HG03025 (cell line): Measurements from ENCODE around the gene UMODL1.

Experiments
- ATAC-seq: cut with Tn5 transposase; IDR thresholded peaks from one replicate; pipeline ENCODE4 v1.9.1; 2021; ENCODE audit warnings: mild to moderate bottlenecking, moderate library complexity; ENCODE audit not compliant: unreplicated experiment, low FRiP score

The UMODL1 gene

DNA sequence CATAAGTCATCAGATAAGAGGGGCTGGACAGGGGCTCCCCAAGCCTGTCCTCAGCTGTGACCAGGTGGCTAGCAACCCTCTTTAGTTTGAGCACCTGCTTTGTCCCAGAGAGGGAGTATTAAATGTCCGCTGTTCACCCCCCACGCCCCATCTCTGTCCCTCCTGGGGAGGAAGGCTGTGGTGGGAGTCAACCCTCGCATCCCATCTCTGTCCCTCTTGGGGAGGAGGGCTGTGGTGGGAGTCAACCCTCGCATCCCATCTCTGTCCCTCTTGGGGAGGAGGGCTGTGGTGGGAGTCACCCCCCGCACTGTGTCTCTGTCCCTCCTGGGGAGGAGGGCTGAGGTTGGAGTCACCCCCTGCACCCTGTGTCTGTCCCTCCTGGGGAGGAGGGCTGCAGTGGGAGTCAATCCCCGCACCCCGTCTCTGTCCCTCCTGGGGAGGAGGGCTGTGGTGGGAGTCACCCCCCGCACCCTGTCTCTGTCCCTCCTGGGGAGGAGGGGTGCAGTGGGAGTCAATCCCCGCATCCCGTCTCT is 75.2 kb downstream of the UMODL1 start:
- no peak for ATAC-seq

DNA sequence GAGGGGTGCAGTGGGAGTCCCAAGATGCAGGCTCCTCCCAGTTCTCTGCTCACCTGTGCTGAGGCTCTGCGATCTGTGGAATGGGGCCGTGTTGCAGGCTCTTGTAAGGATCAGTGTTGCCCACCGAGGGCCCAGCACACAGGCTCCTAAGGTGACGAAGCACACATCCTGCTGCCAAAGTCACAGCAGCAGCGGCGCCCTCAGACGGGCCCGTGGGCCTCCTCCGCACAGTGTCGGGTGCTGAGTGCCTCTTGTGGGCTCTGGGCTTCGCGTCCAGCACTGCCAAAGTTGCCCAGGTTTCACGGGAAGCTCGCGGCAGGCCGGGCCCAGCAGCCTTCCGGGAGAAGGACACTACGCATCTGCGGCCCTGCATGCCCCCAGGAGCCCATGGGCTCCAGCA is 75.7 kb downstream of the UMODL1 start:
- no peak for ATAC-seq

DNA sequence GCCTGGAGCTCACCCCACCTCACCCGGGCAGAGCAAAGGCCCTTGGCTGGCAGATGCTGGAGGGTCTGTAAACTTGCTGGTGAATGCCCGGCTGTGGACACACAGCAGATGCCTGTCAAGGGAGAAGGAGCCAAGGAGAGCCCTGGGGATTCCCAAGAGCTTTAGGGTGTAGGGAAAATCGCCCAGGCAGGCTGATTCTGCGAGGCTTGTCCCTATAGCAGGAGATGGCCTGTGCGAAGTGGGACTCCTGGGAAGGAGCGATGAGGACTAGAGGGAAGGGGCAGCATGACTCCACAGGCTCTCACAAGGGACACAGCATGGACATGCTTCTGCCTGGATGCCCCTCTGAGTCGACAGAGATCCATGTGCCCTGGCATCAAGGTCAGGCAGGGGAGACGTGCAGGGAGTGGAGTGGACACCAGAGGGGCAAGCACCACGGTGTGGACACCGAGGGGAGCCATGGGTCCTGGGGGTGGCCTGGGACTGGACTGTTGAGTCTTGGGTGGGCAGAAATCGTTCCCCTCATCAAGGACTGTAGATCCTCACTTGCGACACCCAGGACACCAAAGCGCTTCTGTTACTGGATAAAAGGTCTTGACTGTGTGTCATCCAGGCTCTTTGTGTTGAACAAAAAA is 76.4 kb downstream of the UMODL1 start:
- ATAC-seq: no peak

DNA sequence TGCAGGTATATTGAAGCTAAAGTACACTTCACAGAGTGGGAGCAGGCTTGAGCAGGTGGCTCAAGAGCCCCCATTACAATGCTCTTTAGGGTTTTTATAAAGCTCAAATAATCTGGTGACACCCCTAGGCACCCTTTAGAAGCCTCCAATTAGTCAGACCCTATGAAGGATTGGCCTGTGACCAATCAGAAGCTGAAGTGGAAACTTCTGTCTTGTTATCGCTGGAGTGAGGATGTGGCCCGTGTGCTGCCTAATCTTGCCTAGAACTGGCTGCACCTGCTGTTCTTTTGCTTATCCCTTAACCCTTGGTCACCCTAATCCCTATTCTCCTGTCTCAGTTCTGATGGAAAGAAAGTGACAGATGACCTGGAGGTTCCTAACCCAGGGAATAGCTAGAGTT is 77.0 kb downstream of the UMODL1 start:
- ATAC-seq: no peak

DNA sequence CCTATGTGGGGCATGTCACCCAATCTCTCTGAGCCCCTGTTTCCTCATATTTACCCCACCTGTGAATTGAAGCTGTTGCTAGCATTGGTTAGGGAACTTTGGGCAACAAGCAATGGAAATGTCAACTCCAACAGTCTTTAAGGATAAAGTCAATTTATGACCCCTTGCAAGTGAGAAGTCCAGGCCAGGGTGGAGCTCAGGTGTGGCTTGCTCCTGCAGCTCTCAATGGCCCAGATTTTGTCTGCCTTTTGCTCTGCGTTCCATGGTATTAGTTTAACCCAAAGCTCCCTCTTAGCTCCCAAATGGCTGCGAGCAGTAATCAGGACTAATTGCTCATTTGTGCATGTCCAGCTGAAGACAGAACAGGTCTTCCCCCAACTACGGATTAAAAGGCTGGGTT is 77.5 kb downstream of the UMODL1 start:
- no peak for ATAC-seq

DNA sequence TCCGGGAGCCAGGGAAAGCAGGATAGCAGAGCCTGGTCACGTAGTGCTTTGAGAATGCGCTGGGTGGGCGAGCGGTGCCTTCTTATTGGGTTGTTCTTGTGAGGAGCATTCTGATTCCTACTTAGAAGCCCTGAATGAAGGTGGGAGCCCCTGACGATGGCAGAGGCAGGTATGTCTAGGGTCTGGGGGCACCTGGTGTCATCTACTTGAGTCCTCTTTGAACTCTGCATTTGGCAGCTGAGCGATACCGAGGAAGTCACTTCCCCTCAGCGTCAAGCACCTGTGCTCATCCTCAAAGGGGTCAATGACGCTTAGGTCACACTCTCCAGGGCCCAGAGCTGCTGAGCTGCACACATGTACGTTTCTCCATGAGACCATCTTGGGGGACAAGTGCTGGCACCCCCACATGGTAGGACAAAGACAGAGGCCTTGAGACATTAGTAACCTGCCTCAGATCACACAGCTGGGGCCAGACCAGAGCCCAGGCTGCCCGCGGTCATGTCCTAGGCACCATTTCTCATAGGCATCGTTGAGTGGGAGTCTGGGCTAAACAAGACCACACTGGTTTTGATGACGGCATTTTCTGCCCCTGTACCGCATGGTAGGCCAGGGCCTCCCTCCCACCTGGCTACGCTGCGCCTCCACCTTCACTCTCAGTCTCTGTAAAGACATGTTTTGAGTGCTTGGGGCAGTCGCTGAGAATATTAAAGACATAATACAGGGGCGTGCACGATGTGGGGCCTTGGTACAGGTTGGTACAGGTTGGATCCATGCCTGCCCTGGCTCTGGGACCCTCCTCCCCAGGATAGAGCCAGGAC is 78.7 kb downstream of the UMODL1 start:
- ATAC-seq: no peak

DNA sequence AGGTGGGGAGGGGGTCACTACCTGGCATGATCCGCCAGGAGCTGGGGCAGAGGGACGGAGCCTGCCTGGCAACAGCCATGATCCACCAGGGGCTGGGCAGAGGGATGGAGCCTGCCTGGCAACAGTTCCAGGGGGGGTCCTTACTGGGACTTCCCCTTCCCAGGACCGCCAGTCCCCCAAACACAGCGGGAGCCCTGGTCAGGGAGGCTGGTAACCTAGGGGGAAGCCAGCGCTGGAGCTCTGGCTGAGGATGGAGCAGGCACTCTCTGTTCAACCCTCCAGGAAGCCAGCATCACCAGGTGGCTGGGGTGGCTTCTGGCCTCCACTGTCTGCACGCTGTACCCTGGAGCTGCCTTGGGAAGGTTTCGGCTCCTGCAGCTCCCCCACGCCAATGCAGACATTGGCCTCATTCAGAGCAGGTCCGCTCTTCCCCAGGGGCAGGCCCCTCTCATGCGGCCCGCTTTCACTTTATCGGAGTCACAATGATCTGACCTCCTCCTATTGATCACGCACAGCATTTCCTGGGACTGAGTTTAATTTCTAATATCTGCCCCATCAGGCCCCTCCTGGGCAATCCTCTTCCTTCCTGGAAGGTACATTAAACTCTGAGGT is 79.5 kb downstream of the UMODL1 start:
- ATAC-seq: no peak

DNA sequence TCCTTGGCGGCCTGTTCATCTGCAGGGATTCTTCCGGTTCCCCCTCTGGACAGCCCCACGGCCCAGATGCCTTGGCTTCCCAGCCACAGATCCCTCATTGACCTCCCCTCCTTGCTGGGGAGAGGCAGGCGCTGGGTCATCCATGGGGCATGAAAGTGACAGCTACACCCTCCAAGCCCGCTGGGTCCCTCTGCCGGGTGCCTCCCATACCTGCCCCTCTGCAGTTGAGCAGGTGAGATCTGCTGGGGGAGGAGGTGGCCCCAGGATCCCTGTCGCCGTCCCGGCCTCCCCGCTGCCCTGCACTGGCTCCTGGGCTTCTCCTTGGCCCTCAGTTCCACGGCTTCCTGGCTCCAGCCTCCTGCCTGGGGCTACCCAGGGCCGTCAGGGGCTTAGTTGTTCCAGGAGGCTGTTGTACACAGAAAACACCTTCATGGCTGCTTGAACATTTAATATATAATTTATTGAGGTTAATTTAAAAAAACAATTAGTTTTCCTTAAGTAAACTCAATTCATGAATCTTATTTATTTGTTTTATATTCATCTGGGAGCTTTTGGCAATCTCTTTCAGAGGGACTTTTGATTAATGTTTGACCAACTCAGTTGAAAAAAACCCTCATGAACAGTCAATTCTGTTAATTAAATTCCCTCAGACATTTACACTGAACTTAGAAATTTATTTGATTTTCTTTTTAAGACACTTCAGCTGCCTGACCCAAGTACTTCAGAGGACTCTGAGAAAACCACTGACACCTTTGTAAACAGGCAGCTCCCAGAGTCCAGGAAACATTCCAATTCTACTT is 80.2 kb downstream of the UMODL1 start:
- no peak for ATAC-seq

DNA sequence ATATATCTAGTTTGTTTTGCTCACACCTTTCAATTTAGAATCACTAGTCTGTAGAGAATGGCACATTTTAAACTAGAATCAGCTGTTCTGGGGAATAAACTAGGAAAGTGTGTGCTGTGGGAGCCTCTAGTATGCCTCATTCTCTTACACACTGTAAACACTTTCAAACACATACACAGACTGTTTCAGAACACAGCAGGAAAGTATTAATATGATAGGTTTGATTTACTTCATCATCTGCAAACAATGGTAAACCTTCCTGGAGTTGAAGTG is 80.8 kb downstream of the UMODL1 start:
- no peak for ATAC-seq

DNA sequence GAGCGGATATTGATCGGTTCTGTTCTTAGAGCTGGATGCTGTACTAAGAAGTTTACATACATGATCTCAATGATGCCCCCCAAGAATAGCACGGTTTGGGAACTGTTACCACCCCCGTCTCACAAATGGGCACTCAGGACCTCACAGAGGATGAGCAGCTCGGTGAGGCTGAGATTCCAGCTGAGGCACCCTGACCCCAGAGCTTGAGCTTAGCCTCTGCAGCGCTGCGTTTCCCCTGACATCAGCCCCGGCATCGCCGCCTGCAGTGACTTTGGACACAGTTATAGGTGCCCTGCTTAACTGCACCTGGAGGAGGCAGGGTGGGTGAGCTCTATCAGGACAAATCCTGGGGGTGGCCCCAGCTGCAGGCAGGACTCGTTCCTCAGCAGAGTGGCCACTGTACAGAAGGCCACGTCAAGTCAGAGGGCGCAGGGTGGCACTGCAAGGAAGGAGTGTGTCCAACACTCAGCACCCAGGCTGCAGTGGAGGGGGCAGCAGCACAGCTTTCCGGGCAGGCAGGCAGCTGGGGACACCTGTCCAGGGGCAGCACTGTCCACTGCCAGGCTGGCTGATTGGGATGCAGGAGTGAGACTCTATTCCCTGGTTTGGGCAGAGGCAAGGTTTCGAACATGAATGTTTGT is 82.0 kb downstream of the UMODL1 start:
- ATAC-seq: no peak

DNA sequence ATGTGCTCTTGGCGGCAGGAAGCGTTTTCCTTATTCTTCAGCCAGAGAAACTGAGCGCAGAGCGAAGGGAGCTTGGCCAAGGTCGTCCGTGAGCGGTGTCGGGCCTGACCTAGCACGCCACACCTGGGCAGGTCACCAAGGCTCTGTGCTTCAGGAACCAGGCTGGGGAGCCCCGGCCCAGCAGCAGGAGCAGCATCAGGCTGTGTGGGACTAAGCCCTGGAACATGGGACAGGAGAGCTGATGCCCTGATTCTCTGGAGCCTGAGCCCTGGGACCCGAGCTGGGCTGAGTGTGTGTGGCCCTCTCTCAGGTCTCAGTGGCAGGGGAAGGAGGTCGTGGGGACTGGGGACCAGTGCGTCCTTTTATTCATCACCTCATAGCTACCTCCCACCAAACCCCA is 82.6 kb downstream of the UMODL1 start:
- no peak for ATAC-seq

DNA sequence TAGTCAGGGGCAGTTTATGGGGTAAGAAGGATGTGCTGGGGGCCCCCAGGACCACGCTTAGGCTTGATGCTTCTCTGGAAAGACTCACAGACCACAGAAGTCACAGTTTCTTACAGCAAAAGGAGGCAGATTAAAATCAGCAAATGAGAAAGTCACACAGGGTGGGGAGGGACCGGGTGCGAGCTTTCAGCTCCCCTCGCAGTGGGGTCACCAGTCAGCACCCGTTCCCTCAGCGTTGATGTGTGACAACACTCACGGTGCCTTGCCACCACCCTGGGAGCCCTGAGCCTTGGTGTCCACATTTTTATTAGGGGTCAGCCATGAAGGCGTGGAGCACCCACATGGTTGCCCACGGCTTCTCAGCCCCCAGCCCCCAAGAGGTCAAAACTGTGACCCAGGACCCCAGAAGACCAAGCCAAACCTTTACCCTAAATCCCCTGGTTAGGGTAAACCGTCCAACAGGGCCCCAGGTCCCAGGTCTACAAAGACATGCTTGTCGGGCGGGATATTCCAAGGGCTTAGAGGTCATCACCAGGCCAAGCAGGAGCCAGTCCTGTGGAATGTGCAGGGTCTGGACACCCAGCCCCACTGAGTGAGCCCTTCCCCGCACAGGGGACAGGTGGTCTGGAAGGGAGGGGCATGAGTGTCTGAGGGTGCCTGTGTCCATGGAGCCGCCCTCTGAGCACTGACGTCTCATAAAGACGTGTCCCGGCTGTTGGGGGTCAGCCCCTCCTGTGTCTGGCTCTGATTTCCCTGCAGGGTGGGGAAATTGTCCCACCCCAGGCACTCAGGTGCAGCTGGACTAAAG is 83.3 kb downstream of the UMODL1 start:
- ATAC-seq: no peak

DNA sequence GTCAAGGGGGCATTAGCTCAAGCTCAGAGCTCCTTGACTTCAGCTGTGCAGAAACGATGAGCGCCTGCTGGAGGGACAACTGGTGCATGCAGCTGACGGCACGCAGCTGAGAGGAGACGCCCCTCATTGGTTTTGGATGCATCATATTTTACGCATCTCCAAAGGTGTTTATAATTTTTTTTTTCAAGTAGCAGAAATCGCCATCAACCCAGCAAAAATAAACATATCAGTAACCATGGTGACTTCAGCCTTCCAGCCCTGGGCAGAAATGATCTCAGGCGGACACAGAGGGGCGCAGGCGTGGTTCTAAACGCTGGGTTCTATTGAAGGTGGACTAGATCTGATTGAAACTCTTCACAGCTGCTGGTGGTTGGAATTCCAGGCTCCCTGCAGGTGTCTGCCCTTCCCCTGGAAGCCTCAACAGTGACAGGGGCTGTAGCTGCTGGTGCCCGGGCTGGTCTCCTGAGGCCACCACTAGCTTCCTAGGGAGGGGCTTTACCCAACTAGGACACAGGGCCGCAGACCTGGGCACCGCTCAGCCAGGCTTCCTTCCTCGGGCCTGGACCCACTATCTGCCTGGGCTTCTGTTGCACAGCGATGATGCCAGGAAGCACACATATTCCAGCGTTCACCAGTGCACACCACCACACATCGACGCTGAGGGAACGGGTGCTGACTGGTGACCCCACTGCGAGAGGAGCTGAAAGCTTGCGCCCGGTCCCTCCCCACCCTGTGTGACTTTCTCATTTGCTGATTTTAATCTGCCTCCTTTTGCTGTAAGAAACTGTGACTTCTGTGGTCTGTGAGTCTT is 84.1 kb downstream of the UMODL1 start:
- no peak for ATAC-seq

DNA sequence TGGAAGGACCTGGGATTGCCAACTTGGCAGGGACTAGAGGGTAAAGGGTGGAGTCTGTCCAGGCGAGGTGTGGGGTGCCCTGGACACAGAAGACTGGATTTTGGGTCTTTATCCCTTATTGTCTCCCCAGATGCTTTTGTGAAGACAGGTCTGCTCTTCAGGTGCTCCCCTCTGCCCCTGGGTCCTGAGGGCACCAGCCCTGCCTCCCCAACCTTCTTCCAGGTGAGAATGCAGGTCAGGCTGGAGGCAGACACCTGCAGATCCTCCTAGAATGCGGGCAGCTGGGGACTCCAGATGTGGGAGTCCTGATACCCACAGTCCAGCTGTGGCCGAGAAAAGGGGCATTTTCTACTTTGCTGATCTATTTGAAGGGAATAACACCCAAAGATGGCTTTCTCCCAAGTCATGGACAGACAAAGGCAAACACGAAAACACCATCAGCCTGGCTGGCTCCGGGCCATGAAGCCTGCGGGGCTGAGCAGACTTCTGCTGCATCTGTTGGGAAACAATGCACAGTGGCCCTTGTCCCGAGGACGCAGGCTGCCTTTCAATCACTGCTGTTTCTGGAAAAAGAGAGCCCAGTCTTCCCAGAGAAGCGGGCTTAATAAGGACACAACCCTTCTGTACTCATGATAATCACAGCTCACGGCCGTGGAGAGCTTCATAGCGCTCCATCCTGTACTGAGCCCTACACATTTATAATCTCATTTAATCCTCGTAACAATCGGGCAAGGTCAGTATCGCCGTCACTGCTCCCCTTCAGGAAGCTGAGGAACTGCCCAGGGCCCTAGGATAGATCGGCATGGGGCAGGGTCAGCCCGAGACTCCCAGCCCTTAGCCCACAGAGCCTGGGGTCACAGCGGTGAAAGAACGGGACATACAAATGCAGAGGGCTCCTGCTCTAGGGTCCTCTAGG is 85.8 kb downstream of the UMODL1 start:
- ATAC-seq: no peak

DNA sequence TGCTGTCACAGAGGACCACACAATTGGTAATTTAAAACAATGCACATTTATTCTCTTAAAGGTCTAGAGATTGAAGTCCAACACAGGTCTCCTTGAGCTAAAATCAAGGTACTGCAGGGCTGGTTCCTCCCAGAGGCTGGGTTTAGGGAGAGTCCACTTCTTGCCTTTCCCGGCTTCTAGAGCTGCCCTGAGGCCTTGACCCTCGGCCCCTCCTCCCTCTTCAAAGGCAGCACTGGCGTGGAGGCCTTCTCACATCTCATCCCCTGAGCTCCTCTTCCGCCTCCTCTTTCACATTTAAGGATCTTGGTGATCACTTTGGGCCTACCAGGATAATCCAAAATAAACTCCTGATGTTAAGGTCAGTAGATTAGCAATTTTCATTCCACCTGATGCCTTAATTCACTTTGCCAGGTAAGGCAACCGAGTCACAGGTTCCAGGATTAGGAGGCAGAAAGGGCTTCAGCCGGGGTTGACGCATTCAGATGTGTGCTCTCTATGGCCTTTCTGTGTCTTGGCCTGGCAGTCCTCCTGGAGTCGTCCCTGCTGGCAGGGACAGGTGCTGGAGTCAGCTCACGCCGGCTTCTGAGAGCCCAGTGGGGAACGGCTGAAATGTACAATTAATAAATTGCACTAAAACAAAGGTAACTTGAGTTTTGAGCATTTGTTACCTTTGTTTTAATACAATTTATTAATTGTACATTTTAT is 86.6 kb downstream of the UMODL1 start:
- no peak for ATAC-seq

DNA sequence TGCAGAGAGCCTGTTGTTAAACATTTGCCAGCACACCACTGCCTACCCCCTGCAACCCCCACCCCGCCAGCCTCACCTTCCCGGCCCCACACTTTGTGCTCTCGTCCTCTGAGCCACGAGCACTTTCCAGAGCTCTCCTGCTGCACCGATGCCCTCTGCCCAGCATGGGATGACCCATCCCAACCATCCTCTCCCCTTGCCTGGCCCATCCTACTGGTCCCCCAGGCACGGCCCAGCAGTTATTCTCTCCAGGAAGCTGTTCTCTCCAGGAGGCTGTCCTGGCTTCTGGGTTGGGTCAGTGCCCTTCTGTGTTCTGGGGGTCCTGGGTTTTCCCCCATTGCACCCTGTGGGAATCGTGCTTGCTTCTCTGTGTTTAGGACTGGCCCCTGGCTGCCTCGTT is 87.7 kb downstream of the UMODL1 start:
- ATAC-seq: no peak

DNA sequence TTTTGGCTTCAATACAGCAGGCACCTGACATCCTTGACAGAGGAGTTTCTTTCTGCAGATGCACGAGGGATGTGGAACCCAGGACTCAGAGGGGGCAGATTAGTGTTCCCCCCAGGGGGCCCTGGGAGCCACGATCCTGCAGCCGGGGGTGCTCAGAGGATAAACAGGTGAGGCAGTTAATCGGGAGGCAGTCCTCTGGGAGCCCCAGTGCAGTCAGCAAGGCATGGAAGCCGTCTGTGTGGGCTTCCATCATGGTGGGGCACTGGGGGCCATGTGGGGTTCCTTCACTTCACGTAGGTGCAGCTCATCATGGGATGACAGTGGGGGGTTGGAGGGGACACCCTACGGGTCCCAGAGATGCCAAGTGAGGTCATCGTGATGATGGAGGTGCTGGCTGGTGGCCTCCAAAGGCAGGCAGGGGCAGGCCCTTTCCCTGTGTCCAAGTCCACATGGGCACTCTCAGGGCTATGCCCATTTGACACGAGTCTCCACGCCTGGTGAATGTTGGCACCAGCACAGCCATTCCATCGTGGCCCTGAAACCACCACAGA is 88.5 kb downstream of the UMODL1 start:
- no peak for ATAC-seq
